ENCODE data around the gene CHML.

Gene CHML

GRCh38 chr1:241615043-241615974, 24.9 kb downstream of the CHML start:
- no peak for DNase-seq

GRCh38 chr1:241614572-241614971, 25.6 kb downstream of the CHML start:
- no peak for DNase-seq

- no peak for DNase-seq
Measured at GRCh38 chr1:241614144-241614543, 26.0 kb downstream of the CHML start.

GRCh38 chr1:241612533-241613477, 27.4 kb downstream of the CHML start:
- DNase-seq = no peak

GRCh38 chr1:241611736-241612135, 28.4 kb downstream of the CHML start:
- no peak for DNase-seq

GRCh38 chr1:241611063-241611462, 29.1 kb downstream of the CHML start:
- peak; percentile 4 for DNase-seq

- DNase-seq = peak; percentile 73
Measured at GRCh38 chr1:241610056-241610815, 29.9 kb downstream of the CHML start.

- DNase-seq = no peak
Measured at GRCh38 chr1:241608379-241609033, 31.7 kb downstream of the CHML start.

GRCh38 chr1:241607497-241607896, 32.7 kb downstream of the CHML start:
- DNase-seq = no peak

- no peak for DNase-seq
Measured at GRCh38 chr1:241606544-241606943, 33.6 kb downstream of the CHML start.

GRCh38 chr1:241605146-241605805, 34.9 kb downstream of the CHML start:
- no peak for DNase-seq

GRCh38 chr1:241603731-241604245, 36.4 kb downstream of the CHML start:
- no peak for DNase-seq

GRCh38 chr1:241600496-241600901, 39.7 kb downstream of the CHML start:
- DNase-seq = no peak

- DNase-seq = peak; percentile 5
Measured at GRCh38 chr1:241598249-241598648, 41.9 kb downstream of the CHML start.

GRCh38 chr1:241596633-241597032, 43.5 kb downstream of the CHML start:
- no peak for DNase-seq

- no peak for DNase-seq
Measured at GRCh38 chr1:241593186-241593585, 47.0 kb downstream of the CHML start.

GRCh38 chr1:241592273-241592958, 47.8 kb downstream of the CHML start:
- DNase-seq = no peak

- no peak for DNase-seq
Measured at GRCh38 chr1:241591736-241592135, 48.4 kb downstream of the CHML start.

- no peak for DNase-seq
Measured at GRCh38 chr1:241591317-241591716, 48.9 kb downstream of the CHML start.

GRCh38 chr1:241590719-241591118, 49.5 kb downstream of the CHML start:
- DNase-seq = no peak
